ENCODE measurements around the gene XYLT1.
A peak's percentile ranks its signal among the peaks of the same experiment; 100 is the strongest.

XYLT1 gene

GRCh38 chr16:17177959-17178905, 292.5 kb downstream of the XYLT1 start:
- DNase-seq (ENCODE audit: low read depth) = no peak

- peak; percentile 9 for DNase-seq (ENCODE audit: low read depth)
Observed at GRCh38 chr16:17177242-17177958, 293.4 kb downstream of the XYLT1 start.

GRCh38 chr16:17176199-17176598, 294.6 kb downstream of the XYLT1 start:
- no peak for DNase-seq (ENCODE audit: low read depth)

GRCh38 chr16:17173281-17173680, 297.5 kb downstream of the XYLT1 start:
- peak; percentile 11 for DNase-seq (ENCODE audit: low read depth)

GRCh38 chr16:17171250-17172143, 299.3 kb downstream of the XYLT1 start:
- DNase-seq (ENCODE audit: low read depth) = no peak

- DNase-seq (ENCODE audit: low read depth) = no peak
Observed at GRCh38 chr16:17170435-17170834, 300.3 kb downstream of the XYLT1 start.

GRCh38 chr16:17168181-17168580, 302.6 kb downstream of the XYLT1 start:
- no peak for DNase-seq (ENCODE audit: low read depth)

- DNase-seq (ENCODE audit: low read depth) = no peak
Observed at GRCh38 chr16:17166095-17166494, 304.7 kb downstream of the XYLT1 start.

GRCh38 chr16:17162560-17162959, 308.2 kb downstream of the XYLT1 start:
- DNase-seq (ENCODE audit: low read depth) = no peak

GRCh38 chr16:17160920-17161431, 309.8 kb downstream of the XYLT1 start:
- DNase-seq (ENCODE audit: low read depth) = no peak

GRCh38 chr16:17160285-17160853, 310.4 kb downstream of the XYLT1 start:
- no peak for DNase-seq (ENCODE audit: low read depth)

GRCh38 chr16:17159617-17160016, 311.1 kb downstream of the XYLT1 start:
- no peak for DNase-seq (ENCODE audit: low read depth)

GRCh38 chr16:17155936-17156335, 314.8 kb downstream of the XYLT1 start:
- DNase-seq (ENCODE audit: low read depth) = no peak

GRCh38 chr16:17155485-17155884, 315.3 kb downstream of the XYLT1 start:
- no peak for DNase-seq (ENCODE audit: low read depth)

GRCh38 chr16:17154981-17155380, 315.8 kb downstream of the XYLT1 start:
- no peak for DNase-seq (ENCODE audit: low read depth)

GRCh38 chr16:17152311-17152710, 318.4 kb downstream of the XYLT1 start:
- no peak for DNase-seq (ENCODE audit: low read depth)

GRCh38 chr16:17151335-17151734, 319.4 kb downstream of the XYLT1 start:
- no peak for DNase-seq (ENCODE audit: low read depth)

GRCh38 chr16:17149904-17150483, 320.8 kb downstream of the XYLT1 start:
- no peak for DNase-seq (ENCODE audit: low read depth)

GRCh38 chr16:17147942-17148341, 322.8 kb downstream of the XYLT1 start:
- no peak for DNase-seq (ENCODE audit: low read depth)

GRCh38 chr16:17145029-17145428, 325.7 kb downstream of the XYLT1 start:
- no peak for DNase-seq (ENCODE audit: low read depth)

GRCh38 chr16:17144431-17144830, 326.3 kb downstream of the XYLT1 start:
- no peak for DNase-seq (ENCODE audit: low read depth)

Measured in stromal cell of bone marrow (primary cell).